HPDE6-E6E7 (cell line): Measurements from ENCODE around the gene PPP4R3A.
"Not testable (repeated sequence)": the region's sequence is repeated elsewhere in the genome, so short reads cannot be mapped to it uniquely, and the experiment has no call there.

Source experiments
- DNase-seq: peaks from one replicate; pipeline ENCODE4 v3.0.0; 2011; ENCODE audit warnings: missing footprints; ENCODE audit errors: extremely low spot score

Gene PPP4R3A

GRCh38 chr14:91510171-91511042 is at the start of gene PPP4R3A:
Gene PPP4R3A, minus strand, starts transcription at chr14:91510310. Its CDS starts 663 bp downstream, at chr14:91509647.
- peak; percentile 92 for DNase-seq

- DNase-seq = no peak
Measured at GRCh38 chr14:91555531-91555930, 45.4 kb upstream of the PPP4R3A start.

GRCh38 chr14:91554535-91555332 is 44.6 kb upstream of the PPP4R3A start:
- no peak for DNase-seq

- DNase-seq = no peak
Measured at GRCh38 chr14:91548108-91548507, 38.0 kb upstream of the PPP4R3A start.

GRCh38 chr14:91545946-91546716 is 36.0 kb upstream of the PPP4R3A start:
- no peak for DNase-seq

- no peak for DNase-seq
Measured at GRCh38 chr14:91545204-91545603, 35.1 kb upstream of the PPP4R3A start.

- DNase-seq = no peak
Measured at GRCh38 chr14:91536327-91536726, 26.2 kb upstream of the PPP4R3A start.

GRCh38 chr14:91534059-91534458 is 23.9 kb upstream of the PPP4R3A start:
- DNase-seq = not testable (repeated sequence)

GRCh38 chr14:91533623-91534022 is 23.5 kb upstream of the PPP4R3A start:
- no peak for DNase-seq

GRCh38 chr14:91523972-91524371 is 13.9 kb upstream of the PPP4R3A start:
- no peak for DNase-seq

- no peak for DNase-seq
Measured at GRCh38 chr14:91521061-91521640, 11.0 kb upstream of the PPP4R3A start.

- no peak for DNase-seq
Measured at GRCh38 chr14:91520138-91520537, 10.0 kb upstream of the PPP4R3A start.

- no peak for DNase-seq
Measured at GRCh38 chr14:91519239-91520036, 9.3 kb upstream of the PPP4R3A start.

GRCh38 chr14:91516663-91517388 is 6.7 kb upstream of the PPP4R3A start:
- DNase-seq = no peak

- DNase-seq = no peak
Measured at GRCh38 chr14:91515979-91516378, 5.9 kb upstream of the PPP4R3A start.

GRCh38 chr14:91511043-91511383 is 903 bp upstream of the PPP4R3A start:
- DNase-seq = peak; percentile 19

GRCh38 chr14:91509878-91510170 is 286 bp downstream of the PPP4R3A start:
- DNase-seq = no peak

- DNase-seq = peak; percentile 26
Measured at GRCh38 chr14:91509083-91509877, 830 bp downstream of the PPP4R3A start.

- no peak for DNase-seq
Measured at GRCh38 chr14:91508105-91508504, 2.0 kb downstream of the PPP4R3A start.

- no peak for DNase-seq
Measured at GRCh38 chr14:91506226-91506625, 3.9 kb downstream of the PPP4R3A start.
